HG02642 (cell line): ENCODE measurements around the gene SDC3.

Experiments
- ATAC-seq: cut with Tn5 transposase; IDR thresholded peaks from one replicate; pipeline ENCODE4 v1.9.1; 2021; ENCODE audit warnings: mild to moderate bottlenecking; ENCODE audit not compliant: unreplicated experiment, poor library complexity

SDC3 gene

GRCh38 chr1:30830537-30830936 is 78.0 kb downstream of the SDC3 start:
- no peak for ATAC-seq

GRCh38 chr1:30829889-30830288 is 78.7 kb downstream of the SDC3 start:
- no peak for ATAC-seq

GRCh38 chr1:30824736-30825429 is 83.7 kb downstream of the SDC3 start:
- ATAC-seq = peak; percentile 16

GRCh38 chr1:30823969-30824735 is 84.4 kb downstream of the SDC3 start:
- peak; percentile 90 for ATAC-seq

GRCh38 chr1:30823627-30823968 is 85.0 kb downstream of the SDC3 start:
- no peak for ATAC-seq

- no peak for ATAC-seq
Observed at GRCh38 chr1:30822966-30823581, 85.5 kb downstream of the SDC3 start.

- no peak for ATAC-seq
Observed at GRCh38 chr1:30822006-30822405, 86.6 kb downstream of the SDC3 start.

- ATAC-seq = no peak
Observed at GRCh38 chr1:30820299-30820698, 88.3 kb downstream of the SDC3 start.
